Amniotic epithelial cell (primary cell): Measurements from ENCODE around the gene SPRR2D.
"Not testable (repeated sequence)": the region's sequence is repeated elsewhere in the genome, so short reads cannot be mapped to it uniquely, and the experiment has no call there.

Experiments
- DNase-seq: peaks from one replicate; pipeline ENCODE4 v3.0.0-alpha.2; 2010; ENCODE audit warnings: low read depth

SPRR2D gene

GRCh38 chr1:153040950-153041631 is at the start of gene SPRR2D:
Gene SPRR2D, minus strand, starts transcription at chr1:153041120. Its CDS starts 774 bp downstream, at chr1:153040346.
- DNase-seq, result no peak

DNA sequence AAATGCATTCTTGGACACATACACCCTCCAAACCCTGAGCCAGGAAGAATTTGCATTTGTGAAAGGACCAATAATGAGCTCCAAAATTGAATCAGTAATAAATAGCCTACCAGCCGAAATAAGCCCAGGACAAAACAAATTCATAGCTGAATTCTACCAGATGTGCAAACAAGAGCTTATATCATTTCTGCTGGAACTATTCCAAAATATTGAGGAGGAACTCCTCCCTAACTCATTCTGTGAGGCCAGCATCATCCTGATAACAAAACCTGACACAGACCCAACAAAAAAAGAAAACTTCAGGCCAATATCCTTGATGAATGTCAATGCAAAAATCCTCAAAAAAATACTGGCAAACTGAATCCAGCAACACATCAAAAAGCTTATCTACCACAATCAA is 46.7 kb upstream of the SPRR2D start:
- no peak for DNase-seq

GRCh38 chr1:153081736-153082135 is 40.8 kb upstream of the SPRR2D start:
- DNase-seq, result no peak

DNA sequence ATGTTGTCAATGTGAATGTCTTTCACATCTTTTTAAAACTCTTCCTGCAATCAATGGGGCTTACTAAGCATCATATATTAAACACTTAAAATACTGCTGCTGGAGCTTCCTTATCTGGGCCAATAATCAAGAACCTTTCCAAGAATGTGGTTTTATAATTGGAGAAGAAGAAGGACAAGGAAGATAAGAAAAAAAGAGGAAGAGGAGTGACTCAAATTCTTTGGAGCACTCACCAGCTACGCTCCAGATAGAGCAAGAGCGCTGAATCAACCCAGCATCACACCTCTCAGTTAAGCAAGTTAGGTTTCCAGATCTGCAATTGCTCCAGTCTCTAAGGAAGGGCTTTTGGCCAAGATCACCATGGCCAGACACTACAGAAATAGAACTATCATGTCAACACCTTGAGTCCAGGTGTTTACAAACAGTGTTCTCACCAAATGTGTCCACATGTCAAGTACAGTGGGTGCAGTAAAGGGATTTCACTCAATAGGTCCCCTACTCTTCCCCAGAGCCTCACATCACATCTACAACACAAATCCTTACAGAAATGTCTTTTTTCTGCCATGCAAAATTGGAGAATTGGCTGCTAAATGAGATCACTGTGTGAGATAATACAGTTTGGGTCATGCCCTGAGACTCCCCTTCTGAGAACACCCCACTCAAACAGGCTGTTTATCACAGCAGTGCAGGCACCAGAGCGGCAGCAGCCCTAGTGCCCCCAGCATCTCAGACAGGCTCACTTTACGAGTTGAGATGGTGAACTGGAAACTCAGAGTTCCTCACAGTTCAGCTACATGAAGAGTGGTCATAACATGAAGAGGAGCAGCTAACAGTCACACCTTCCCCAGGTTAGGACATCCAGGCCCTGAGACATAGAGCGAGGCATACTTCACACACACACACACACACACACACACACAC is 32.1 kb upstream of the SPRR2D start:
- DNase-seq, result no peak

DNA sequence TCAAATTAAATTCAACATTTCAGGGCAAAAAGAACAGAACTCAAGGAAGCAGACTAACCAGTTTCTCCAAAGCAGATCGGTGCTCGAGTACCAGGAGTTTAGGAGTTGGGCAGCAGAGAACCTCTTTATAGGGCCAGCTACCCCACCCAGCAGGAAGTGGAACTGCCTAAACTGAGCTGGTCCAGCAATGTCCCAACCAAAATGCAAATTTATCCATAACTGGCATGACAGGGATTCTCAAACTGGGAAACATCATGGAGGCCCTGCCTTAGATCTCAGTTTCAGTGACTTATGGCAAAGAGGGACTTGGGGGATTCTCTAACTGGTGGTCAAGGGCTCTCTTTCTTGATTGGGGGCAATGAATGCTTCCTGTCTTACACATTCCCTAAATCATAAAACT is 30.6 kb upstream of the SPRR2D start, which contains the start of gene SPRR2B:
Gene SPRR2B (minus strand): TSS at position 101 of the 400 bp plus-strand sequence. CDS start 772 bp downstream, outside the sequence.
- DNase-seq, result no peak

DNA sequence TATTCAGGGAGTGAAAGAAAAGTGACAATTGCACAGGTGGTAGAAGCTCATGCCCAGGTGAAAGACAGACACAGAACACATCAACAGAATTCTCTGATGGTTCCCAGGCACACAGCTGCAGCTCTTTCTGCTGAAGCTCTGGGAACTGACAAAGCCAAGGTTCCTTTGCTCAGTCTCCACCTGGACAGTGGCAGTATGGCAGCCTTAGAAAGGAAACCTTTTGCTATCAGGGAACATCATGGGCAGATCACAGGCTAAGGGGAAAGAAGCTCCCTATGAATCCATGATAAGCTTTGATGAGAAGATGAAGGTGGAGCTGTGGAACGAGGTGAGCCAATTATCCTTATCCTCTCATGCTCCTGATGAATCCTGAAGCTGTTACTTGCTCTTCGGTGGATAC is 29.3 kb upstream of the SPRR2D start:
- no peak for DNase-seq

DNA sequence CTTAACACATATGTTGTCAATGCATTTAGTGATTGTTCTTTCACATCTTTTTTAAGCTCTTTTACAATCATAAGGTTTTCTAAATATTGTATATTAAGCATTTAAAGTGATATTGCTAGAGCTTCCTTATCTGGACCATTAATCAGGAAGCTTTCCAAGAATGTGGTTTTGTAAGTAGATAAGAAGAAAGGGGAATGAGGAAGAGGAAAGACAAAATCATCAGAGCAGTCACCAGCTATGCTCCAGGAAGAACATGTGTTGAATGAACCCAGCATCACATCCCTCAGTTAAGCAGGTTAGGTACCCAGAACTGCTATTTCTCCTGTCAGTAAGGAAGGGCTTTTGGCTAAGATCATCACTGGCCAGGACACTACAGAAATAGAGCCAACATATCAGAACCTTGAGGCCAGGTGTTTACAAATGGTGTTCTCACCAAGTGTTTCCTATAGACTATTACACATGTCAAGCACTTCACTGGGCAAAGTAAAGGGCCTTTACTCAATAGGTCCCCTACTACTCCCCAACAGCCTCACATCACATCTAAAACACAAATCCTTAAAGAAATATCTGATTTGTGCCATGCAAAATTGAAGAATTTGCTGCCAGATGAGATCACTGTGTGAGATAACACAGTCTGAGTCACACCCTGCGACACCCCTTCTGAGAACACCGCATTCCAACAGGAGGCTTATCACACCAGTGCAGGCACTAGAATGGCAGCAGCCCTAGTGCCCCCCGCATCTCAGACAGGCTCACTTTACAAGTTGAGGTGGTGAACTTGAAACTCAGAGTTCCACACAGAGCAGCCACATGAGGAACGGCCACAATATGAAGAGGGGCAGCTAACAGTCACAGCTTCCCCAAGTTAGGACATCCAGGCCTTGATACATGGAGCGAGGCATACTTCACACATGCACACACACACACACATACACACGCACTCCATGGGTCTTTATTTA is 18.2 kb upstream of the SPRR2D start:
- peak; percentile 7 for DNase-seq

- no peak for DNase-seq
Observed at GRCh38 chr1:153058154-153058553, 17.2 kb upstream of the SPRR2D start.

DNA sequence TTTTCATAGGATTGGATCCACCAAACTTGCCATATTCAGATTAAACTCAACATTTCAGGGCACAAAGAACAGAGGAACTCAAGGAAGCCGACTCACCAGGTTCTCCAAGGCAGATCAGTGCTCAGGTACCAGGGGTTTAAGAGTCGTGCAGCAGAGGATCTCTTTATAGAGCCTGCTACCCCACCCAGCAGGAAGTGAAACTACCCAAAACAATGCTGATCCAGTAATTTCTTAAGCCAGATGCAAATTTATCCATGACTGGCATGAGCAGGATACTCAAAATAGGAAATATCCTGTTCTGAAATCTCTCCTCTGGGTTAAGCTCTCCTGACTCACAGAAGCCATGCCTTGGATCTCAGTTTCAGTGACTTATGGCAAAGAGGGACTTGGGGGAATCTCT is 16.5 kb upstream of the SPRR2D start, which contains the start of gene SPRR2A:
Gene SPRR2A (minus strand): TSS at position 138 of the 400 bp plus-strand sequence. CDS start 777 bp downstream, outside the sequence.
- DNase-seq, result no peak

GRCh38 chr1:153056111-153056510 is 15.2 kb upstream of the SPRR2D start:
- DNase-seq, result not testable (repeated sequence)

DNA sequence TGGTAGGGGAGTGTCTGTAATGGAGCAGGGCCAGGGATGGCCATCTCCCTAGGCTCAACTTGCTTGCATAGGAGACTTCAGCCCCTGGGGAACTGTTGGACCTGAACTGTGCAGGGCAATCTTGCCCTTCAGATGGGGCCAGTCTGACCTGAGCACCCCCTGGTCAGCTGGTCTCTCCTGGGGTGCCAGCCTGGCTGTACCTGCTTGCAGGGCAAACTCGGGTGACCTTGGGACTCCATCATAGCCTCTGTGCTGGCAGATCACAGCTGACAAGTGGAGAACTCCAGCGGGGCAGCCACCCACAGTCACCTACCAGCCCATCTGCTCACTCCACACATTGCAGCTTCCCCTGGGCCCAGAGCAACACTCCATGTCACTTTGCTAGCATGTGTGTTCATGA is 8.3 kb upstream of the SPRR2D start:
- DNase-seq, result no peak

DNA sequence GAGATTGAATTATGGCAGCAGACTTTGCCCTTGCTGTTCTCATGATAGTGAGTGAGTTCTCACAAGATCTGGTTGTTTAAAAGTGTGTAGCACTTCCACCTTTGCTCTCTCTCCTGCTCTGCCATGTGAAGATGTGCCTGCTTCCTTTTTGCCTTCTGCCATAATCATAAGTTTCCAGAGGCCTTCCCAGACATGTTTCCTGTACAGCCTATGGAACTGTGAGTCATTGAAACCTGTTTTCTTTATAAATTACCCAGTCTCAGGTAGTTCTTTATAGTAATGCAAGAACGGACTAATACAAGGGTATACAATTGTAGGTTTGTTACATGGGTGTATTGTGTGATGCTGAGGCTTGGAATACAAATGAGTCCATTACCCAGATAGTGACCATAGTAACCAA is 5.7 kb downstream of the SPRR2D start:
- DNase-seq, result no peak

GRCh38 chr1:153032677-153033308 is 8.1 kb downstream of the SPRR2D start:
- DNase-seq, result peak; percentile 77

DNA sequence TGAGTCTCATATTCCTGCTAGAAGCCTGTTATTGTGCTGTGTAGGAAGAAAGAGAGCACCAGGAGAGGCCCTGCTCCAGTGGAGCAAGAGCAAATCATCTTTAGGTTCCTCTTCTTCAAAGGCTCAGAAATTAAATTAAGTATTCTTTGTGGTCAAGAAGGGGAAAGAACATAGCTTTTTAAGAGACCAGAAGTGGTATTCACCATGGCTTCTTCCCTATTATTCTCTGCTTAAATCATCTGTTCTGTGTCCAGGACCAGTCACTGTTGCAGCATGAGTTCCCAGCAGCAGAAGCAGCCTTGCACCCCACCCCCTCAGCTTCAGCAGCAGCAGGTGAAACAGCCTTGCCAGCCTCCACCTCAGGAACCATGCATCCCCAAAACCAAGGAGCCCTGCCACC is 8.8 kb downstream of the SPRR2D start:
- no peak for DNase-seq

DNA sequence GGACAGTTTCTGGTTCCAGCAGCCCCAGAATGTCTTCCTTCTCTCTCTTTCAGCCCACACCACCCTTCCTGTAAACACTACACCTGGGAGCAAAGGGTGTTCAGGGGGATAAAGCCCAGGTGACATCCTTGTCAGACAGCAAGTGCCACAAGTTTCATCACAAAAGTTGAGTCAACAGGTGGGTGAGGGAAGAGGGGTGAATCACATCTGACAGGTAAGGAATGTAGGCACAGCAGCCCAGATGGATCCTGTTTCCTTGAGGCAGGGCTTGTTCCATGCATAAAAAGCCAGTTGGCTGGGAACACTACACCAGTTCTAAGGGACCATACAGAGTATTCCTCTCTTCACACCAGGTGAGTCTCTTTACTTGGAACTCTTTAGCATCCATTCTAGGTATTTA is 10.0 kb downstream of the SPRR2D start, which contains the start of gene SPRR1B:
Gene SPRR1B (plus strand): TSS at position 309 of the 400 bp plus-strand sequence. CDS start 1,143 bp downstream, outside the sequence.
- no peak for DNase-seq

DNA sequence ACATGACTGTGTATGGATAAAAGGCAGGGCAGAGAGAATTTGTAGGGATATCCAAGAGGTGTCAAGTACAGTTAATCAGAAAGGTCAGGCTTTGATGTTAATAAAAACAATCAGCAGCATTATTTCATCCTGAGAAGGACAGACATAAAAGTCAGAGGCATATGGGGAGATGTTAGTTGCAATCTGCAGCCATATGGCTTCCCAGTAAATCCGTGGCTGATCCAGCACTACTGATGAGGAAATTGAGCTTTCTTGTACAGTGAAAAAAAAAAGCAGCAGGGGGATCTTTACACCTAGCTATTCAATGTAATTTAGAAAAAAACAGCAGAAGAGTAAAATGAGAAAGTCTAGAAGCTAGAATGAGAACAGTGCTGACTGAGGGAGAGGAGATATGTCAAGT is 12.2 kb downstream of the SPRR2D start:
- DNase-seq, result no peak

GRCh38 chr1:153025797-153026196 is 15.1 kb downstream of the SPRR2D start:
- no peak for DNase-seq

GRCh38 chr1:153024413-153024812 is 16.5 kb downstream of the SPRR2D start:
- DNase-seq, result no peak

DNA sequence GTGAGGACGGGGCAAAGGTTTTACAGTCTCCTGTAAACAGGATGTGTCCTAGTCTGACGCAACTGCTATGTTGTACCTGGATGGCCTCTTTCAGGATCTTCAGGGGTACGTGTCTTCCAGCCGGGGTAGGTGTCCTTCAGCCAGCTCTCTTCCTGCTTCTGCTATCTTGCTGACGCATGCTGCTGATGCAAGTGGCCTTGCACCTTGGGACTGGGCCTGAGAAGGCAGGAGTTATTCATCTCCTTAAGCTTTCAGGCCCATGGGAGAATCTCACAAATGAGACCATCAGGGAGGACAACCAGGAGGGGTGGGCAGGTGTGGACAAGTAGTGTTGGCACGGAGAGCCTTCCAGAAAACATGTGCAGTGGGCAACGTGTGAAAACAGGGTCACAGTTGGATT is 17.8 kb downstream of the SPRR2D start:
- no peak for DNase-seq

DNA sequence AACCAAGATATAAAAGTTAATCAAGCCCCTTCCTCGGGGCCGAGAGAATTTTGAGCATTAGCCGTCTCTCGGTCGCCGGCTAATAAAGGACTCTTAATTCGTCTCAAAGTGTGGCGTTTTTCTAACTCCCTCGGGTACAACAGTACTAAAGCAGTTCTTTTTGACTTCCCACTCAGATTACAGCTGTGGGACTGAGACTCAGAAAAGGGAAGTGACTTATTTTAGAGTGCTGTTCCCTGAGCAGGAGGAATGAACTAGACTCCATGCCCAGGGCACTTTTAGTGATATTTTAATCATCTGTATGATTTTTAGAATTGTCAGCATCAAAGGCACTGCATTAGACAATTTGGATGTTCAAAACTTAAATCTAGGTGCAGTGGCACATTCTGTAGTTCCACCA is 18.6 kb downstream of the SPRR2D start:
- DNase-seq, result not testable (repeated sequence)

GRCh38 chr1:153021829-153022228 is 19.1 kb downstream of the SPRR2D start:
- DNase-seq, result not testable (repeated sequence)
